Right hindlimb (tissue), 1 donor: ENCODE measurements around the gene PDCL2.
"Not testable (repeated sequence)": the region's sequence is repeated elsewhere in the genome, so short reads cannot be mapped to it uniquely, and the experiment has no call there.

Experiments
- DNase-seq: peaks from one replicate; pipeline ENCODE4 v3.0.0-alpha.2; 2018

Gene PDCL2

DNA sequence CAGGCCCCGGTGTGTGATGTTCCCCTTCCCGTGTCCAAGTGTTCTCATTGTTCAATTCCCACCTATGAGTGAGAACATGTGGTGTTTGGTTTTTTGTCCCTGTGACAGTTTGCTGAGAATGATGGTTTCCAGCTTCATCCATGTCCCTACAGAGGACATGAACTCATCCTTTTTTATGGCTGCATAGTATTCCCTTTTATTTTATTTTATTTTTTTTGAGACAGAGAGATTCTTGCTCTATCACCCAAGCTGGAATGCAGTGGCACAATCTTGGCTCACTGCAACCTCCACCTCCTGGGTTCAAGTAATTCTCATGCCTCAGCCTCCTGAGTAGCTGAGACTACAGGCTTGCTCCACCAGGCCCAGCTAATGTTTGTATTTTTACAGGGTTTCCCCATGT is 9.3 kb downstream of the PDCL2 start:
- DNase-seq: not testable (repeated sequence)

DNA sequence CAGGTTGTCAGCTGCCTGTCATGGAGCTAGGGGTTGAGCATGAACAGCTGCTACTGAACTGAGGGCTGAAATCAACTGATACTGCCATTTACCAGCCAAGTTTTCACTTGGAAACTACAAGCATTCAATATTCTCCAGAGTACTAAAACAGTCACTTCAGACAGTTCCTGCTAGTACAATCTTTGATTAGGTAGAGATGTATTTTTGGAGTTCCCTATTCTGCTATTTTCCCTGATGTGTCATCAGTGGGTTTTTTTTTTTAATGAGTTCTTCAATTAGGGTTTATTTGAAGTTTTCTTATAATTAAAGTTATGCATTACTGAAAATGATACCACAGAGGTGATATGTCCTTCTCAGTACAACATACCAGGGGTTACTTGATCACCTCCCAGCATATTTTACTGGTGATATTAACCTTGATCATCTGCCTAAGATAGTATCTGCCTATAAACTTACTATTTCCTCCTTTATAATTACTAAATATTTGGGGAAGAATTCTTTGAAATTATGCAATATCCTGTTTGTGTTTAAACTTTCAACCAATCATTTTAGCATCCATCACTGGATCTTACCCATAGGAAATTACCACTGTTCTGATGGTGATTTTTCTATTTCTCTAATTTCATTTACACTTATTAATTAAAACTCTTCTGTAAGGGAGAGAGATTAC is 13.6 kb downstream of the PDCL2 start:
- DNase-seq: no peak

DNA sequence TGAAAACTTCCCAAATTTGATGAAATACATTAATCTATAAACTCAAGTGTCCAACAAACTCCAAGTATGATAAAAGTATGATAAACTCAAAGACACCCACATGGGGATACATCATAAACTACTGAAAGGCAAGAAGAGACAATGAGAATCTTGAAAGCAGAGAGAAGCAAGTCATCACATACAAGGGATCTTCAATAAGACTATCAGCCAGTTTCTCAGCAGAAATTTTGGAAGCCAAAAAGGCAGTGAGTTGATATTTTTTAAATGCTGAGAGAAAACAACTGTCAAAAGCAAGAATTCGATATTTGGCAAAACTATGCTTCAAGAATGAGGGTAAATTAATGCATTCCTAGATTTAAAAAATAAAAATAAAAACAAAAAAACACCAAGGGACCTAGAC is 16.5 kb downstream of the PDCL2 start:
- no peak for DNase-seq

DNA sequence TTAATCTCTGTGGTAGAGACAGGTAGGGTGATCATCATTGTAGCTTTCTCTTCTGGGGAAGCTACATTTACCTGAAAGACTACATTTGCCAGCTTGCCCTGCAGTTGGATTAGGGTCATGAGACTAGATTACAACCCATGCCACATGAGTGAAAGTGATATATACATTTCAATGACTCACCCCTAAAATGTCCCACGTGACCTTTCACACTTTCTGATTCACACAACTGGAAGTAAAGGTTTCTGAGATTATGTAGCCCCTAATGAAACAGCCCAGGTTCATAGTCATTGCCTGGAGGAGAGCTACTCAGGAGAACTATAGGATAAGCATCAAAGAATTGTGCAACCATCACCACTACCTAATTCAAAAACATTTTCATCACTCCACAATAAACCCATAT is 17.8 kb downstream of the PDCL2 start:
- no peak for DNase-seq

DNA sequence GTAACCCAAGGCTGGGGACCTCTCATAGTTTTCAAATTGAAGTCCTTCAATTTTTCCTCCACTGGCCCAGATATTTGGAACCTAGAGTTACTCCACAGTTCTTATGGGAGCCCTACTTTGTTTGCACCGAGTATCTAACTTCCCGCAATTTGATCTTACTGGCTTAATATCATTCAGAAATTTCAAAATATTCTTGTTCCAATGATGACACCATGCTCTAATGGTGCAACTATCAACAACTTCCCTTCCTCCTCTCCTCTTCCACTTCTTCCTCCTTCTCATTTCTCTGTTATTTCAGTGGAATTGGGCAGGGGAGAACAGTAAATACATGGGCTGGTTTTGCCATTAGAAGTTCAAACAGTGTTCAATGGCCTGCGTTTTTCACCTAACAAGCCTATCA is 20.2 kb downstream of the PDCL2 start:
- DNase-seq: no peak

DNA sequence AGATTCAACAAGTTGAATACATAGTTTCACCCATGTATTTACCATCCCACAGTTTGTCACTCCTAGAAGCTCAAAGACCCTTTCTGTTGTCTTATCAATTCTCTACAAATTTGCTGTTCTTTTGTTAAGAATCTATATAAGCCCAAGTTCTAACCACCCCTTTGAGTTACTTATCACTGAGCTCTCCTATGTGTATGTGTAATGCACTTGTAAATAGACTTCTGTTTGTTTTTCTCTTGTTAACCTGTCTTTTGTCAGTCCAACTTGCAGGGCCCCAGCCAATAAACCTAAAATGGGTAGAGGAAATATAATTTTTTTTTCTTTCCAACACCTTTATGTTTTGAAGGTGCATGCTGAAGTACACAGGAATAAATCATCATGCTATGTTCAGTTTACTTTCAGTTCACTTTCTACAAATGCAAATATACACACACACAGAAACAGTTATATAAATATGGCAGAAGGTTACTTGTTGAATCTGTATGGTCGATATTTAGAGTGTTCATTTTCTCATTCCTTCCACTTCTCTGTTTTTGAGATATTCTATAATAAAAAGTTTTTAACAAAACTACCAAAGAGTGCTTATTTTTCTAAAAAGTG is 23.0 kb downstream of the PDCL2 start:
- DNase-seq: no peak

DNA sequence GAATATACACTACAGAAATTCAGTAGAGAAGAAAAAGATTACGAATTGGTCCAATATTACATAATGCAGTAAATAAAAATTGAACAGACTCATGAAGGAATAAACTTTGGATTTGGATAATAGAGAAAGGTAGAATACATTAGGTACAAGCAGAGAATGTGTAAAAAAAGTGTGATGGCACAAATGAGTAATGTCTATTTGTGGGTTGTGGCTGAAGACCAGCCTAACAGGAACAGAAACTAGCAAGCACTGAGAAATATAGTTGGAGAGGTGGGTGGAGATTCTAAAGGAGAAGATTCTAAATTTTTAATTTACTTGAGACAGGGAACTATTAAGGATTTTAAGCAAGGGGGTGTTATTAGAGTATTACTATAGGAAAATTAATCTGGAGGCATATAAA is 30.2 kb downstream of the PDCL2 start:
- no peak for DNase-seq

DNA sequence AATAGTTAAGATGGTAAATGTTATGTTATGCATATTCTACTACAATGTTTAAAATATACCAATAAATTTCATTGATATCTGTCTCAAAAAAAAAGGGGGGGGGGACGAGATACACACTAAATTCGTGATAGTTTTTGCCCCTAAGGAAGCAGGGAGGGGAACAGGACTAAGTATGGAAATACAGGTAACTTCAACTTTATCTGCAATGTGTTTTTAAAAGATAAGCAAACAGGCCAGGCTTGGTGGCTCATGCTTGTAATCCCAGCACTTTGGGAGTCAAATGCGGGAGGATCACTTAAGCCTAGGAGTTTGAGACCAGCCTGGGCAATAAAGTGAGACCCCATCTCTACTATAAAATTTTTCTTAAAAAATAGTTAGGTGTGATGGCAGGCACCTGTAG is 31.9 kb downstream of the PDCL2 start:
- DNase-seq: no peak

DNA sequence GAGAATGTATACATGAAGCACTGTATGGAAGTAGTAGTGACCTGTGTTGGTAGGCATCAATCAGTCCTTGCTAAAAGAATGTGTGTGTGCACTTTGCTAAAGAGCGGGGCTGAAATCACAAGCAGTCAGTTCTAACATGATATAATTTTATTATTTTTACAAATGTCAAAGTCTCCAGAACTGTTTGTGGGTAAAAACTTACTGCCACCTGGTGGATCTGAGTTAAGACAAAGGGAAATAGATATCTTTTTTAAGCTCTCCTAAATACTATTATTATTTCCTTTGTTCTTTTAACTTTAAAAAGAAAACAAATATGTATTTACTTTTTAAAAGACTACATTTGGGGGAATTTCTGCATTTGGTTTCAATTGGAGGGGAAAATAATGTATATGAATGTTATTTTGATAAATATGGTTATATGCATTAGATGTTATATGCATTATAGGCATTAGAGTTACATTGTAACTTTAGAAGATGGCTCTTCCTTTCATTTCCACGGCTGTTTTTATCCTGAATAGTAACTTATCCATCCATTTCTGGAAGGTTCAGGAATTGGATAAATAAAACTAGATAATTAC is 37.5 kb downstream of the PDCL2 start:
- DNase-seq: no peak

DNA sequence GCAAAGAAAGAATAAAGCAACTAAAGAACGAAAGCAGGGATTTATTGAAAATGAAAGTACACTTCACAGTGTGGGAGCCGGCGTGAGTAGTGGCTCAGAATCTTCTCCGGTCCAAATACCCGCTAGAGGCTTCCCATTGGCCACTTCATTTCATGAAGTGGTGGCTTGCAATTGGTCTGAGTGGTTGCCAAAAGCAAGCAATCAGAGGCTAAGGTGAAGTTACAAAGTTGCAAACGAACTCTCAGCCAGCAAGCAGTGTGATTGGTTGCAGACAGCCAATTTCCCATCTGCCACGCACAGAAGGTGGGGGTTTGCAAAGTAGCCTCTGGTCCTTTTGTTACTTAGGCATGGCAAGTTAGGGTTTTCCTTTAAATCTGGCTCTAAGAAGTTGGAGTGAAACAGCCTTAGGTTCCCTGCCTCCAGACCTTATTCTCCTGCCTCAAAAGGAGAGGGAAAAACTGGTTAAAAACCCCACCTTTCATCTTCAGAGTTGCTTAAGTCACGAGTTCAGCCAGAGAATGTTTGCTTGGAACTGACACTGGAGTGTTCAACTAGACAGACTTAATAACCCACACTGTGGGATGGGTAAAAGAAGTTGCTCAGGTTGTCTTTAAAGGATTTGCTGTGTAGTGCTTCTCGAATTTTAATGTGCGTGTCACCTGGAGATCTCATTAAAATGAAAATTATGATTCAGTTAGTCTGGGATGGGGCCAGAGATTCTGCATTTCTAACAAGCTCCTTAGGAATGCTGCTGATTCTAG is 38.4 kb downstream of the PDCL2 start:
- peak; percentile 54 for DNase-seq

DNA sequence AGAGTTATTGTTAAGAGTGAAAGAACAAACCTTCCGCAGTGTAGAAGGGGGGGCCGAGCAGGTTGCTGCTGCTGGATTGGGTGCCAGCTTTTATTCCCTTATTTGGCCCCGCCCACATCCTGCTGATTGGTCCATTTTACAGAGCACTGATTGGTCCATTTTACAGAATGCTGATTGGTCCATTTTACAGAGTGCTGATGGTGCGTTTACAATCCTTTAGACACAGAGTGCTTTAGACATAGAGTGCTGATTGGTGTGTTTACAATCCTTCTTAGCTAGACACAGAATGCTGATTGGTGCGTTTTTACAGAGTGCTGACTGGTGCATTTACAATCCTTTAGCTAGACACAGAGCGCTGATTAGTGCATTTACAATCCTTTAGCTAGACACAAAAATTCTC is 40.1 kb downstream of the PDCL2 start:
- not testable (repeated sequence) for DNase-seq

DNA sequence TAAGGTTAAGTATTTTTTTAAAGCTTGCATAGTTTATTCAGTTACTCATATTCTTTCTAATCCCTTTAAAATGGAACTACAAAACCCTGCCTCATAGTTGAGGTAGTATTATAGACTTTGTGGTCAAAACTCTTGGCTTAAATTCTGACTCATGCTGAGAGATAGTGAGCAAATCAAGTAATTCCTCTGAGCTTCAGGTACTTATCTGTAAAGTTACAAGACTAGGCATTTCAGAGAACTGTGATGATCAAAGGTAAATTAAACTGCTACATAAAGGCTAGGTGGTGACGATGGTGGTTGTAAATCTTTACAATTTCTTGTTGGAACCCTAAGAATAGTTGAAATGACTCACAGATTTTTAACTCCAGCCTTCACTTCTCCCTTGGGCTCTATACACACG is 42.2 kb downstream of the PDCL2 start:
- no peak for DNase-seq

DNA sequence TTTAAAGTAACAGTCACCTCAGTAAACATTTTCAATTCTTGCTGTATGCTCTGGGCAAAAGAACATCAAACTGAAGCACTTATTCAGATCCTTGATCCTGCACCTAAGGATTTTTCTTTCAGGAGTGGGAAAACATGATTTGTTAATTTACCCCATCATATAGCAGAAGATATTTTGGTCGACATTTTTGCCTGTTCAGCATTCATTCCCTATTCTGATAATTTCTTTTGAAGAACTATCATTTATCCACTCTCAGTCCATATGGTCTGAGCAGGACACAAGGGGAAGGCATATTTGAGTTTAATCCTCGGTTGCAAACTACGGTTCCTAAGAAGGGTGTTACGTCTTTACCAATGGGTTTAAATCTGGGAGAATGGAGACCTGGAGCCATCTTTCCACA is 44.1 kb downstream of the PDCL2 start:
- DNase-seq: no peak

DNA sequence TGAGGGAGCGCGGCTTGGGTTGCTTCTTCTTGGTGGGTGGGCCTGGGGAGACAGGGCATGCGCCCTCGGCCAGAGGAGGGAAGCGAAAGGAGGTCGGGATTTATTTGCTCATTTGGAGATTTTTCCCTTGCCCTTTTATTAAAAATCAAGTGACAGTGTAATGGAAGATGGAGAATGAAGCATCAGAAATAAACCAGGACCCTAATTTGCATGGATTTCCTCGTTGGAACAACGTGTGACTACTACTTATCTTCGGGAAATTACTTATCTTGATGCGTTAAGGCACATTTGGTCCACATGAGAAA is 44.6 kb downstream of the PDCL2 start:
- DNase-seq: no peak

DNA sequence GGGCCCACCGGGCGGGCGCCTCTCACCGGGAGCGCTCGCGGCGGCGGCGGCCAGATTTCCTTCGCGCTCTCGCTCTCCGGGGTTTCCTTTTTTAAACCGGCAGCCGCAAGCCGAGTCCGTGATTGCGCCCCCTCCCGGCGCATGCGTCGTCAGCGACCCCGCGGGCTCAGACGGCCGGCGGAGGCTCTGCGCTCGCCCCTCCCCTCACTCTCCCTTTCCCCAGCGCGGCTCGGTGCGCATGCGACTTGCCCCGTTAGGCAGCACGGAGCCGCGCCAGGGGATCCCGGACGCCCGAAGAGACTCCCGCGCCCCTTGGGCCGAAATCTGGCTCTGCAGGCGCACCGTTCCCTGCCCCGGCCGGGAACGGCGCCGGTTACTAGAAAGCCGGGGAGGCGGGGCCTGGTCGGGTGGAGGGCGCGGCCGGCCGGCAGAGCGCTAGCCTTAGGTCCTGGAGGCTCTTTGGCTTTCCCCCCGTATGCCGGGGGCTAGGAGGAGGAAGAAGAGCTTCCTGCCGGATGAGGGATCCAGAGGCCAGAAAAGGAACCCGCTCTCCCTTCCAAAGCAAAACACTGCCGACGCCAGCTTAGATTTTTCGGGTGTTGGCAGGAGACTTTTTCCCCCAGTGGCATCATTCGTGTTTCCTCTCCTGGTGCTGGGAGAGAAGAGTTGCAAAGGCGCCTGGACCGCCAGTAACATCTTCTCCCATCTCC is 45.1 kb downstream of the PDCL2 start, which contains the start of gene CLOCK:
Gene CLOCK, minus strand, starts transcription at position 154 of the 710 bp plus-strand sequence. CDS start 64,124 bp downstream, outside the sequence.
- peak; percentile 93 for DNase-seq

DNA sequence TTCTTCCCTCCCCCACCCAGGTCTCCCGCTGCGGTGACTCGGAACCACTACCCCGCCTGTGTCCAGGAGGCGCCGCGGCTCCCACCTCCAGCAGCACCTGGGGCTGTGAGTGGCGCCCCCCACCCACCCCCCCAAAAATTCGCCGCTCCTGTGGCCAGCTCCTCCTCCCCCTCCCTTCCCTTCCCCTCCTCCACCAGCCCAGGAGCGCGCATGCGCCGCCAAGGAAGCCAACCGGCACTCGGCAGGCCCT is 45.6 kb downstream of the PDCL2 start:
- no peak for DNase-seq

DNA sequence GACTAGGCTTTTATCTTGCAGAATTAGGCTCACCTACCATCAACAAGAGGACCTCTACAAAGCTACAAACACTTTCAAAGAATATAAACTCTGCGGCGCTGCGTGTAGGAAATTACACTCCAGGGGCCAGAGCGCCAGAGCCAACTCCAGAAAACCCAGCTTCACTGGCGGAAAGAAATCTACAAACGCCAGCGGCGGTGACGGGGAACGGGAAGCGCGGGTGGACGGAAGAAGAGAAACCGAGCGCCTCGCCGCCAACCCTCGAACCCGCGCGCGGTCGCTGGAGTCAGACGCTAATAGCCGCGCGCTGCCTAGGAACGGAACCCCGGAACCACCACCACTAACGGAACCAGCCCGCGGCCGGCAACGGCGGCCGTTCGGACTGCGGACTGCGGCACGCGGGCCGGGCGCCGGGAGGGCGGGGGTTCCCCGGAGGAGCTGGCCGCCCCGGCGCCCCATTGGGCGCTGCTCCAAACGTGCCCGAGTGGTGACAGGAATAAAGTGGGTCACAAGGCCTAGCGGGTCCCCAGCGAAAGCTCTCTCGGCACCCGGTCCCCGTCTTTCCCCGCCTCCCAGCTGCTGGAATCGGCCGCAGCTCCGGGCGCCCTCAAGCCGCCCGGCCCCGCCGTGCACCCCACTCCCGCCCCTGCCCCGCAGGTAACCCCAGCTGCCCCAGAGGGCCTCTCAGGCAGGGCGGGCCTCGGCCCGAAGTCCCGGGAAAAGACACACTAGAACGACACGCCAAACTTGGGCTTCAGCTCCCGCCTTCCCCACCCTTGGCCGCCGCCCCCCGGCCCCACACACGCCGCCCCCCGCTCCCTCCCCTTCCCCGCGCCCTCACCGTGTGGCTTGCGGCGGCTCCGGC is 46.2 kb downstream of the PDCL2 start:
- DNase-seq: peak; percentile 91

DNA sequence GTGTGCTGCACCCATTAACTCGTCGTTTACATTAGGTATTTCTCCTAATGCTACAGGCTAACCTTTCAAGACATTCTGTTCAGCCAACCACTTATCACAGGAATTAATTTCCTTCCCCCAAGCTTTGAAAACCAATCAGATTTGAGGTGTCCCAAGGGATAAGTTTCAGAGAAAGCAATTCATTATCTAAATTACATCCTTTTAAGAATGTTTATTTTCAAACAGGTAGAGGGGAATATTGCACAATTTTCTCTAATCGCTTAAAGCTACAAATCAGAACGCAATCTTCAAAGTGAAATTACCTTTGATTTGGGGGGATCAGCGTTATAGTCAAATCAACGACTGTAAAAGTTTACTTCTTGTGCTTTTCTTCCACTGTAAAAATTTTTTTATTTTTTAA is 46.9 kb downstream of the PDCL2 start:
- no peak for DNase-seq

DNA sequence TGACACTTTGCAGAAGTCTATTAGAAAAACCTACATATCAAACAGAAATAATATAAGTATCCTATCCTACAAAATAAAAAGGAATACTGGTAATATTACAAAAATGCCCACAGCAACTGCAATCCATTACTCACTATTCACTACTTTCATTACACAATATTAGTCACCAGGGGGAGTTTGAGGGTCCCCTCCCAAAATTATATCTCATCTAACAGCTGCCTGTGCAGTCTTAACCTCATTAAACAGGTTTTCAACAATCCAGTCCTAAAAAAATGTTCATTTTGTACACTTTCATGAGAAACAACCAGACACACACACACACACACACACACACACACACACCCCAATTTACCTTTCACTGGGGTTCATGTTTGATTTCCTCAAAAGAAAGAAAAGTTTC is 48.2 kb downstream of the PDCL2 start:
- no peak for DNase-seq

DNA sequence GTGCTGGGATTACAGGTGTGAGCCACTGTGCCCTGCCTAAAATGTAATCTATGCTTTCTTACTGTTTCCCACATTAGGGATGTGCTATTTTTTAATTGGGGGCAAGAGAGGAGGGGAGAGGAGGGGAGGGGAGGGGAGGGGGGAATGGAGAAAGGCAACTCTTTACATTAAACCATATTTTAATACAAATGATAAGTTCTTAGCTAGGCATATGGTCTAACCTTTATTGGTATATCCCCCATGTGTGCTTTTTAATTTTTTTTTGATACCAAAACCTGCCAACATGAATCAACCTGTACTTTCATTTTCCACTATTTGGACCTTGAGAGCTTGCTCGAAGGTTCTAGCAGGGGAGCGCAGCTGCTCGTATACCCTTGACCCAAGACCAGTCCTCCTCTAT is 51.8 kb downstream of the PDCL2 start:
- DNase-seq: no peak

DNA sequence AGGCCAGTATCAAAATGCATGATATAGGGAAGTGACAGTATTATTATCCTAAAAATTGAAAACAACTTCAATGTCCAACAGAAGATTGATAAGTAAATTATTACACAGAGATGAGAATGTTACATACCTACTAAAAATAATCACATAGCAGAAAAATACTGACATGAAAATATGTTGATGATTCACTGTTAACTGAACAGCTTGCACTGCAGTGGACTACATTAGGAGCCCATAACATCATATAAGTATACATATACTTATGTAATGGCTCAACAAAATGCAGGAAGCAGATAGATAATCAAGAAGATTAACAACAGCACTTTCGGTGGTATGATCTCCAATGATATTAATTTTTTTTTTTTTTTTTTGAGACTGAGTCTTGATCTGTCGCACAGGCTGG is 52.4 kb downstream of the PDCL2 start:
- DNase-seq: no peak

DNA sequence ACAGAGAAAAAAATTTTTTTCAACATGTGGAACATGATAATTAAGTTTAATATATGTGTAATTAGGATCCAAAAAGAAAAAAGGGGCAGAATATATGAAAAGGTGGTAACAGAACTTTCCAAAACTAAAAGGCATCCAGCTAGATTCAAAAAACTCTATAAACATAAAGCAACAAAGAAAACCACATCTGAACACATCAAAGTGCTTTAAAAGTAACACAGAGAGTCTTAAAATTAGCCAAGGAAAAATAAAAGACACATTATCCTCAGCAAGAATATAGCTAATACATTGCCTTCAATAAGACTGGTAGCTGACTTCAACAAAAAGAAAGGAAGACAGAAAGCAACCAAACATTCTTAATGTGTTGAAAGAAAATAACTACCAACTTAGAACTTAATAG is 53.5 kb downstream of the PDCL2 start:
- no peak for DNase-seq

DNA sequence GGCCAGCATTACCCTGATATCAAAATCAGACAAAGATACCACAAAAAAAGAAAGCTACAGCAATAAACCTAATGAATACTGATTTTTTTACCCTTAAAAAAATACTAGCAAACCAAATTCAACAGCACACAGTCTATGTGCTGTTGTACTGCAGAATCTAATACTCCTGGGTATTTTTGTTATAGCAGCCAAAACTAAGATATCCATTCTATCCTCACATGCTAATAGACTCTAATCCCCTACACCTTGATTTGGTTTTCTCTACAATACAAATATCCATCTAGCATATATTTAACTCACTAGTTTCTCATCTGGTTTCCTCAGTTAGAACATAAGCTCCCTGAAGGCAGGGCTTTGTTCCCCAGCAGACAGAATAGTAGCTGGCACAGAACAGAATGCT is 57.7 kb downstream of the PDCL2 start:
- DNase-seq: no peak
